ENCODE results near the gene PTPRT.

- no peak for TF ChIP-seq POLR2A (IDR thresholded peaks at IDR 0.05)
- TF ChIP-seq, protein P1, sequence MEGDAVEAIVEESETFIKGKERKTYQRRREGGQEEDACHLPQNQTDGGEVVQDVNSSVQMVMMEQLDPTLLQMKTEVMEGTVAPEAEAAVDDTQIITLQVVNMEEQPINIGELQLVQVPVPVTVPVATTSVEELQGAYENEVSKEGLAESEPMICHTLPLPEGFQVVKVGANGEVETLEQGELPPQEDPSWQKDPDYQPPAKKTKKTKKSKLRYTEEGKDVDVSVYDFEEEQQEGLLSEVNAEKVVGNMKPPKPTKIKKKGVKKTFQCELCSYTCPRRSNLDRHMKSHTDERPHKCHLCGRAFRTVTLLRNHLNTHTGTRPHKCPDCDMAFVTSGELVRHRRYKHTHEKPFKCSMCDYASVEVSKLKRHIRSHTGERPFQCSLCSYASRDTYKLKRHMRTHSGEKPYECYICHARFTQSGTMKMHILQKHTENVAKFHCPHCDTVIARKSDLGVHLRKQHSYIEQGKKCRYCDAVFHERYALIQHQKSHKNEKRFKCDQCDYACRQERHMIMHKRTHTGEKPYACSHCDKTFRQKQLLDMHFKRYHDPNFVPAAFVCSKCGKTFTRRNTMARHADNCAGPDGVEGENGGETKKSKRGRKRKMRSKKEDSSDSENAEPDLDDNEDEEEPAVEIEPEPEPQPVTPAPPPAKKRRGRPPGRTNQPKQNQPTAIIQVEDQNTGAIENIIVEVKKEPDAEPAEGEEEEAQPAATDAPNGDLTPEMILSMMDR (IDR thresholded peaks at IDR 0.05) = no peak
These were observed 165.9 kb downstream of the PTPRT start for GRCh38 chr20:43023836-43024235.
